GM18870 (cell line): ENCODE data around the gene HOXD12.

Experiments
- ATAC-seq: cut with Tn5 transposase; IDR thresholded peaks from one replicate; pipeline ENCODE4 v1.9.1; 2021; ENCODE audit warnings: moderate library complexity; ENCODE audit not compliant: unreplicated experiment

Gene HOXD12

DNA sequence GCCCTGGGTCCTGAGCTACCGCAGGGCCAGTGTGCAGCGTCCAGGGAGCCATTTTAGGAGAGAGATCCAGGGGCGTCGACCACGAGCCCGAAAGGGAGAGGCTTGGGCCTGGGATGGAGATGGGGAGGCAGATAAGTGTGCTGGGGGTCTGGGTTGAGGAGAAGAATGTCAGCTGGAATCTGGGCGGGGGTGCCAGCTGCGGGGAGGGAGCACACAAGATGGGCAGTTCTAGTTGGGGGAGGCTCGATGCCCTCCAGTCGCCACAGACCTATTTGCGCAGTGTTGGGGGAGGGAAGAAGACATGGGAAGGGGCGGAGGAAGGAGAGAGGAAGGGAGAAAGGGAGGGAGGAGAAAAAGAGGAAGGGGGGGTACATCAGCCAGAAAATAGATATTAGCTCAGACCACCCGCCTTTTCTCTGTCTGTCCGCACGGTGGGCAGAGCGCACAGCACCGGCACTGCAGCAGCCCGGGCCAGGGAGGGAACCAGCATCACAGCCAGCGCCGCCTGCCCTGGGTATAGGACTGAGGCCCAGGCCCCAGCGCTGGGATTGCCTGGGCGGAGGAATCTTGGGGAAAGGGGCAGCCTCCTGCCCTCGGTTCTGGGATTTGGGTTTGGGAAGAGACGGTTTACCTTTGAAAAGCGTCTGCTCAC is 5.6 kb downstream of the HOXD12 start:
- no peak for ATAC-seq

DNA sequence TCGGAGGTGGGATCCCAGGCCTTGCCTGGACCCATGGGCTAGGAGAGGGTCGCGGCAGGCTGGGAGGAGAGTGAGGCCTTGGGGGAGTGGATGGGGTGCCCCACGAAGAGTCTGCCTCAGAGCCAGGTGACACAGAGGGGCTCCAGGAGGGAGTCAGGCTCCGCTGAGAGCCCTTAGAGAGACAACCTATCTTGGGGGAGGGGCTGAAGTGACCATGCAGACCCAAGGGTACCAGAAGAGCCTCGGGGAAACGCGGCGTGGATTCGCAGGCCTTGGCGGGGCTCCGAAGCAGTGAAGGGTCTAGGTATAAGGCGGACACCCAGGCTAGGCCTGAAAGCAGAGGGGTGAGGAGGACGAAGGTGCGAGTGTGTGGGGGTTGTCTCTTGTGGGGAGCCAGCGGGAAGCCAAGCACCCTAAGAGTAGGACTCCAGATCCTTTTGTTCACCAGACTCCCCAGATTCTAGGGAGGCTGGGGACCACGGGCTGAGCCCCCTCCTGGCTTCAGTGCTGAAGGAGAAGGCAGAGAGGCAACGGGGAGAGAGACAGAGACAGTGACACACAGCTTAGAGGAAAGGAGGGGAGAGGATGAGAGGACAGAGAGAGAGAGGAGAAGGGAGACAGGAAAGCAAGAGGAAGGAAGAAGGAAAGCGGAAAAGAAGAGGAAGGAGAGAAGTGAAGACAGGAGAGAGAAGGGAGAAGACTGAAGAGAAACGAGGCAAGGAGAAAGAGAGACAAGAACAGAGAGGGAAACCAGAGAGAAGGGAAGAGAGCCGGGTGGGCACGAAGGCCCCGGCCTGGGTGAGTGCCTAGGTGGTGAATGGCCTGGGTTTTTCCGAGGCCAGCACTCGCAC is 6.4 kb downstream of the HOXD12 start:
- no peak for ATAC-seq

DNA sequence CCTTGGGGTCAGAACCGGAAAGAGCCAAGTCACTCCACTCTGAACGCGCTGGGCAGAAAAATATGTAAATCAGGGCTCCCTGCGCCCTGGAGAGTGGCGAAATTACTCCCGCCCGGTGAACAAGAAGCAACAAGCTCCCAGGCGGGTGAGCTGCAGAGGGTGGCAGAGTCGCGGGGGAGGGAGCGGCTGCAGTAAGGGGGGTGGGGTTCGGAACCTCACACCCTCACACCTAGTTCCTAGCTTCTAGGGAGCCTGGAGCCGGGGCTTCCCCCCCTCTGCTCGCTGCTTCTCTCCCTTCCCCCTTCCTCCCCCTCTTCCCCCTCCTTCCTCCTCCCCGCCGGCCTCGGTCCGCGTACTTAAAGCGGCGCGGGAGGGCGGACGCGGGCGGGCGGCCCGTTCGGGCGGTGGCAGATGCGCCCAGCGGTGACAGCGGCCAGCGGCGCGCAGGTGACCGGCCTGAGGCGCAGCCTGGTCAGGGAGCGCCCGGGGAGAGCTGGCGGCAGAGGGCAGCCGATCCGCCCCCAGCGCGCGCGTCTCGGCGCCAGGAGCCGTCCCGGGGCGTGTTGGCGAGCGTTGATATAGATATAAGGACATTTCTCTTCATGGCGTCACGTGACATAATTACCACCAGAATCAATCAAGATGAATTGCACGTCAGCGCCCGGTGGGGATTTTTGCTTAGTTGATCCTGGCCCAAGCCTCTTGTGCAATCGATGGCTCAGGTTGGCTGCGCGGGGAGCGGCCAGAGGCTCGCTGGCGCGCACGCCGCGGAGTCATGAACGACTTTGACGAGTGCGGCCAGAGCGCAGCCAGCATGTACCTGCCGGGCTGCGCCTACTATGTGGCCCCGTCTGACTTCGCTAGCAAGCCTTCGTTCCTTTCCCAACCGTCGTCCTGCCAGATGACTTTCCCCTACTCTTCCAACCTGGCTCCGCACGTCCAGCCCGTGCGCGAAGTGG is 7.3 kb downstream of the HOXD12 start, which contains the start of gene HOXD11:
Gene HOXD11 (plus strand): TSS at position 700 of the 959 bp plus-strand sequence. CDS start 76 bp downstream, at position 776.
- no peak for ATAC-seq

DNA sequence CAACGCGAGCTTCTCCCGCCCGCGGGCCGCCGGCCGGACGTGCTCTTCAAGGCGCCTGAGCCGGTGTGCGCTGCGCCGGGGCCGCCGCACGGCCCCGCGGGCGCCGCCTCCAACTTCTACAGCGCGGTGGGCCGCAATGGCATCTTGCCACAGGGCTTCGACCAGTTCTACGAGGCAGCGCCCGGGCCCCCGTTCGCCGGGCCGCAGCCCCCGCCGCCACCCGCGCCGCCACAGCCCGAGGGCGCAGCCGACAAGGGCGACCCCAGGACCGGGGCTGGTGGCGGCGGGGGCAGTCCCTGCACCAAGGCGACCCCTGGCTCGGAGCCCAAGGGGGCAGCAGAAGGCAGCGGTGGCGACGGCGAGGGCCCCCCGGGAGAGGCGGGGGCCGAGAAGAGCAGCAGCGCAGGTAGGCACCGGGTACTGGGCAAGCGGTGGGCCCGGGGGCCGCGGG is 8.2 kb downstream of the HOXD12 start:
- ATAC-seq, result no peak

DNA sequence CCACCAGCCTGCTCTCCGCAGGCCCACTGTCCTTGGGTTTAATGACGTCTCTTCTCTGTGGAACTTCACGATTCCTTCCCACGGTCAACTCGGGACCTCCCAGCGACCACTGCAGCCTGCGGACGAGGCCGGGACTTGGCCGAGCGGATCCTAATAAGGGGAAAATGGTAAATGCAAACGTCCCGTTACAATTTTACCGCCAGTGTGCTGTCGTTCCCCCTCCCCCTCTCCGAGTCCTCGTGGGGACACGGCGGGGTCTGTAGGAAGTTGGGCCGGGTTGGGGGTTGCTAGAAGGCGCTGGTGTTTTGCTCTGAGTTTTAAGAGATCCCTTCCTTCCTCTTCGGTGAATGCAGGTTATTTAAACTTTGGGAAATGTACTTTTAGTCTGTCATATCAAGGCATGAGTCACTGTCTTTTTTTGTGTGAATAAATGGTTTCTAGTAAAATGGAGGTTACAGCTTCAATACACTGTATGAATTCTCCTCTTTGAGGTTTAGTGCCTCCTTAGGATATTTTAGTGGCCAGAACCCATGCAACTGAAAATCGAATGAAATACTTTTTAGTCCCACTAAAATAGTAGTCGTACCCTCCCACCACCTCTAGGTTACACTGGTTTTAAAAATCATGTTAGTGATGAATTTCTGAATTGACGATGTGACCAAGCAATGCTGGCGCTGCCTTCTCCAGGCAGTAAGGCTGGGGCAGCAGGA is 9.8 kb downstream of the HOXD12 start:
- no peak for ATAC-seq

DNA sequence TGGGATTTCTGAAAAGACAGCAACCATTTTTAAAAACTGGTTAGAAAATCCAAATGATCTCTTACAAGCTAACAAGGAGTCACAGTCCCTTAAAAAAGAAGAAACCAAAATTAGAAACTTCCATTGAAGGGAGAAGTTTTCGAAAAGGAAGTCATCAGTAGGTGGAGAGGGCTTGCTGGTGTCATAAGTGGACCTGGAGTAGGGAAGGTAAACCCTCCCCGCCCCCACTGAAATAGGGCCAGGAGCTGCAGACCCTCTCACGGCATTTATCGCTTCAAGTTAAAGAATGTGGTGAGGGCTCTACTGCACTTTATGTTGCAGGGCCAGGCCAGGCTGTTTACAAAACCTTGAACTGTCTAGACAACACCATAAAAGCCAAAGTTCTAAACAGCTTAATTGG is 10.4 kb downstream of the HOXD12 start:
- ATAC-seq, result no peak

DNA sequence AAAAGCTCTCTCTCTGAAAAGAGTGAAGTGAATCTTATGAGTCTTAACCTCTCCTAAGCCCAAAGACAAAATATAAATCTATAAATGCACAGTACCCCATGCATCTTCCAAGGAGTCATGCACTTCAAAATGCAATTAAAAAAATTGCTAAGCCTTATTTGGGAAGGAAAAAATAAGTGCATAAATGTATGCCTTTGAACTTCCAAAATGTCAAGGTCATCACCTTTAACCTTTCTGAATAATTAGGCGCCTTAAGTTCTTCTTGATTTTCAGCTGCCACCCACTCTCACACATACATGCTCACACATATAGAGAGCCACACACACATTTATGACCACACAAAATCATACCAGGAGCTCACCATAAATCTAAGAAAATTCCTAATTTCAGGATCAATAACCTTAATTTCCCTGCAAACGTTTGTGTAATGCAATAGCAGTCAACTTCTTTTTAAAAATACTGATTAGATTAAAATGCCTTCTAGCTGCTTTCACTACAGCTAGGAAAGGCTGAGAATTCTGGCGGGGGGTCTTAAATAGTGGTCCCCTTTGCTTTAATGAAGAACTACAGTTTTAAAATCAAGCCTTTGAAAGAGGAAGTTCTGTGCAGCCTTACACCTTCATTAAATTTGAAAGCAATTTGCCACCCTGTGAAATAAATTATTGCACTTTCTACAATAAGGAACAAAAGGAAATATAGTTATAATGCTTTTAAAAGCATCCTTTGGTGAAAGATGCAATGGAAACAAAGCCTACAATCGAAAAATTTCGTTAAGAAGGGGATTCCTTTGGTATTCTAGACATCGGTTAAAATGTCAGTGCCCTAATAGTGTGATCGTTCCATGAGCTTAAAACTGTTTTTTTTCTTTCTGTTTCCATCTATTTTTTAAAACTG is 11.1 kb downstream of the HOXD12 start:
- ATAC-seq, result no peak

DNA sequence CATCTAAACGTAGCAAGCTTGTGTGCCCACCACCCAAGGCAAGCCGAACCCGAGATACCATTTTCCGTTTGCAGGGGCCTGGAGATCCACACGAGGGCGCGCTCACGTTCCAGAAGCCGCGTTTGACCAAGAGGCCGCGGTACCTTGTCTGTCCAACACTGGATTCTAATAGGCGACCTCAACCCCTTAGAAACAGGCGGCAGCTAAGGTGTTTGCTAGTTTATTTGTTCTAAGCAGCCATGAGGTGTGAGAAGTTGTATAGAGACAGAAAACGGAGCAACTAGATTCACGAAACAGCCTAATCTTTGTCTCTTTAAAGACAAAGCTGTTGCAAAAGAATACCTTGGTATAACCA is 11.7 kb downstream of the HOXD12 start:
- ATAC-seq, result no peak

DNA sequence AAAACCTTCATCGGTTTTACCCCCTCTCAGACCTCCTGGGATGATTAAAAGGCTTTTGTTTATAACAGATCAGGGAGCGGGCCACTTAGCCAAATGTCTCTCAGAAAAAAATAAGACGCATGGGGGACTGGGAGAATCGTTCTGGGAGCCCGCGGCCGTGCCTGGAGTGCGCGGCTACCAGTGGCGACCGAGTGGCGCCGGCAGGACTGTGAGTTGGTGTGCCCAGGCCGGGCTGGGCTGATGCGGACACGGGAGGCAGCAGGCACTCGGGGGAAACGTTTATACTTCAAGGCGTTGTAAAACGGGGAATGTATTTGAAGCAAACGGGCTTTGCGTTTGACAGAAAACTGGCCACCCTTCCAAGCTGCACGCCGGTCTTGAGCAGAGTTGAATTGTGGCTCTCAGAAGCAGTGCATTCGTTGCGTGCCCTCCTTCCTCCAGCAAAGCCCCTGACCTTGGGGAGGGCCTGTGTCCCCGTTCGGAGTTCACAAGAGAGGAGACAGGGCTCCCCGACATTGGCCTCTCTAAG is 12.3 kb downstream of the HOXD12 start:
- no peak for ATAC-seq

DNA sequence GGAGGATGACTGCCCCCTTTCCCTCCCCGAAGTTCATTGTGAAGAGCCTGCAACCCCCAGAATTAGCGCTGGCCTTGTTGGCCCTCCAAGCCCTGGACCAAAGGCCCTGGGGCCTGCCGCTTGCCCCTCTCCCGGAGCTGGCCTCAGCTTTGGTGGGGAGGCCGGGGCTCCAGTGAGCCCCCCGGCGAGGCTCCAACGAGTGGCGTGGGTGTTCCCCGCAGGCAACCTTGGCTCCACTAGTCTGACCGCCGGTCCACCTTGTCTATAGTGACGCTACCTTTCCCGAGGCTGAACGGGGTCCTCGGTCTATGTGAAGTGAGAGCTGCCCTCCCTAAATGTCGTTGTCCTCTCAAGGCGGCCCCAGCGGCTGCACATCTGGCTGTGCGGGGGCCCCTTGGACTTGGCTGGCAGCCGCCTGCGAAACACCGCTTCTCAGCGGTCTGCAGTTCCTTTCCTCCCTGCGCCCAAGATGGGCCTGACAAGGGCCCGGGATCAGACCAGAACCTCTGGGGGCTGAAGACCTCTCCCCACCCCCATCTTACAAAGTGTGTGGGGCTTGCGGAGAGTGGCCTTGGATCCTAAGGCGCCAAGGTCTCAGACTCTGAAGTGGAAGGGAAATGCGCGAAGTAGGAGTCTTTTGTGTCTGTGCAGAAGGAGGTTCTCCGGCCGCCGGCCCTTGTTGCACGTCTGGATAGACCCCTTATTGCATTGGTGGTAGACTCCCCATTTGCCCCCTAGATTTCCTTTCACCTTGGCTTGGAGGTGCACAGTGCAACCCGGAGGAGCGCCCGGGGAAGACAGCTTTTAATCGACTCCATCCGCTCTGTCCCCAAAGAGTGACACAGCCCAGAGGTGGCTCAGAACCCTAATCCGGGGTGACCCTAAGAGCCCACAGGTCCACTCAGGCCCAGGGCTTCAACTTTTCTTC is 13.0 kb downstream of the HOXD12 start:
- no peak for ATAC-seq

DNA sequence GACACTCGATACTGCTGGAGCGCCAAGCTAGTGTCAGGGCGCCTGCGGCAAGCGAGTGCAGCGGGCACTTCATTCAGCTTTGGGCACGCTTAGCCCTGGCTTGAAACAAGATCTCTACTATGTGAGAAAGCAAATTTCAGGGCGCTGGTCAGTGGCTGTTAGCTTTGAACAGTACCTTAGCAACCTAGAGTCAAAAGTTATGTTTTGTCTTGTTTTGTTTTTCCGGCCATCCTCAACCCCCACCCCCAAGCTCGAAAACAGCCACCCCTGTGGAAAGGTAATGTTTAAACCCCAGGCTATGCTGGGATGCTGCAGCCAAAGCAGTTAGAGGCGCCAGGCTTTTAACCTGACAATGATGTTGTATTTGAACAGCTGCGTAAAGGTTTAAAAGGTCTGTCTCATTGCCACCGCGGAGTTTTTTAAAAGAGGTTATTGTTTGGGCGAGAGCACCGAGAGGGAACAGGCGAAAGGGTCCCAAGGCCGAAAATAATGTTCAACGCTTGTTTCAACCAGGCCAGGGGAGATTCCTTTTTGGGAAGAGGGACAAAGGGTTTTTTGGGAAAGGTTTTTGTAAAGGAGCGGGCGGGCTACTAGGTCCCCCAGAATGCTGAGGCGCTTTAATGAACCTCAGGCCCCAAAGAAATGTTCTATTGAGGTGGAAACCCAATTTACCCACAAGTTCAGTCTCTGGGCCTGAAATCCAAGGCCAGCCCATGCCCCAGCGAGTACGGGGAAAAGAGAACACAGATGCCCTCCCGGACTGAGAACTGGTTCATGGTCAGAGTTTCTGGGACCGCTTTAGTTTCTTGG is 14.7 kb downstream of the HOXD12 start:
- no peak for ATAC-seq

DNA sequence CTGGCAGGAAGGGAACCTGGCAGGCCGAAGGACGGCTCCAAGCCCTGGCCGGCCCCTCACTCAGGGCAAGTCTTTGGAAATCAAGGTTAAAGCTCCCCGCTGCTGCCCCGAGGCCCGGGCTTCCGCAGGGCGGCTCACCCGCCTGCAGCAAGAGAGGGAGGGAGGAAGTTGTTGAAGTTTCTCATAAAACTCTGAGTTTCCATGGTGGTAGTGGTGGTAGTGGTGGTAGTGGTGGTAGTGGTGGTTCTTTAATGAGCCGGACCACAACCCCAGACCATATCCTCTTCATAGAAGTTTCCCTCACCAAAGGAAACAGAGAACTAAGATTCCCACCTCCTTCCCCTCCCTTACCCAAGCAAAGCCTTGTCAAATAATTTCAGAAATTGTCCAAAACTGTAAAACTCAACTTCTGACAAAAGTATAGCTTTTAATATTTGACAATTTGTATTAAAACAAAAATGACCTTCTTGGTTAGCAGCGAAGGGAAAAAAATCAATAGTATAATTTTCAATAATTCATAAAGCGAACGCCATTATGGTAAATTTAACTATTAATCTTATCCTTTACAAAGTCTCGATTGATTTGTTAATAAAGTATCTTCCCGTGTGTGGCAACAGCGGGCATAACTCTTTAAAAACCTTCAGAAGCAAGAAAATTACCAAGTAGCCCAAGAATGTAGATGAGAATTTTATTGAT is 15.5 kb downstream of the HOXD12 start:
- ATAC-seq, result no peak

DNA sequence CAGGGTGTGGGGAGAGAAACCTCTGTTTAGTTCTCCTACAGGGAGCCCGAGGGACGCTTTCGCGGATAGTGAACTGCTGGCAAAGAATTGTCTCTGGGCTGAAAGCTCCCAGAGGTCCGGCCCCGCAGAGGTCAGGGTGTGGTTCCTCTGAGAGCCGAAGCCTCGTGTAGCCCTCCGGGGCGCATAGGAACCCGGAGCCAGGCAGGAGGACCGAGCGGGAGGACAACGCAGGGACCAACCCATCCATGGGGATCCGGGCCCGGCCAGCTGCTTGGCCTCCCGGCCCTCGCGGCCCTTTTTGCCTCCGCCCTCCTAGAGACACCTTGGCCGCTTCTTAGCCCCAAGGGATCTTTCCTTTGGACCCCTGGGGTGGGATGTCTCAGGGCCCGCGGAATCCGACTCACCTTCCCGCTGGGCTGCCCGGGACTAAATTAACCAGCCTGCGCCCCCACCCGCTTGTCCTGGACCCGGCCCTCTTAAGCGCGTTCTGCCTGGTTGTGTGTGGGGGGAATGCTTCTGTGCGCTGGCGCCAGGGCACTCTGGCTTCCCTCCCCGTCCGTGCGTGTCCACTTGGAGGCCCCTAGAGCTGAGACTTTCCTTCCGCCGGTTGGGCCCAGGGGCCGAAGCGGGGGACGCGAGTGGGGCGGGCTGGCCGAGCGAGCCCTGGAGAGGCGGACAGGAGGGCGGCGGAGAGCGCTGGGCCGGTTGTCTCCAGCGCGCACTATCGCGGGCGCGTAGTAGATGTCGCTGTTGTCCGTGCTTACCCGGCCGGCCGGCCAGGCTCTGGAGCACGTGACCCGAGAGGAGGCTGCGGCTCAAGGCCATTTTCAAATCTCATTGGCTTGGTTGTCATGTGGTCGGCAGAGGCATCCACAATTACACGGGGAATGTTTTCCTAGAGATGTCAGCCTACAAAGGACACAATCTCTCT is 16.6 kb downstream of the HOXD12 start, which contains the start of gene HOXD10:
Gene HOXD10 (plus strand): TSS at position 896 of the 931 bp plus-strand sequence. CDS start 56 bp downstream, outside the sequence.
- ATAC-seq, result no peak

DNA sequence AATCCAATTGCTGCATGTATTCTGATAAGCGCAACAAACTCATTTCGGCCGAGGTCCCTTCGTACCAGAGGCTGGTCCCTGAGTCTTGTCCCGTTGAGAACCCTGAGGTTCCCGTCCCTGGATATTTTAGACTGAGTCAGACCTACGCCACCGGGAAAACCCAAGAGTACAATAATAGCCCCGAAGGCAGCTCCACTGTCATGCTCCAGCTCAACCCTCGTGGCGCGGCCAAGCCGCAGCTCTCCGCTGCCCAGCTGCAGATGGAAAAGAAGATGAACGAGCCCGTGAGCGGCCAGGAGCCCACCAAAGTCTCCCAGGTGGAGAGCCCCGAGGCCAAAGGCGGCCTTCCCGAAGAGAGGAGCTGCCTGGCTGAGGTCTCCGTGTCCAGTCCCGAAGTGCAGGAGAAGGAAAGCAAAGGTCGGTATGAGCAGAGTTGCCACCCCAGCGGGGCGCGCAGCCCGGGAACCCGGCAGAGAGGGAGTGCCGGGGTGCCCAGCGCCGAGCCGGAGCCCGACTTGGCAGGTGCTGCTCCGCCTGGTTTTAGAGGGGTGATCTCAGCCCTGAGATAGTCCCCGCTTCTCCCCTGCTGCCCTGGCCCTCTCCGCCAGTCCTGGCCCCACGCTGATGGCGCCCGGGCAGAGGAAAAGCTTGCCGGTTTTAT is 17.7 kb downstream of the HOXD12 start:
- no peak for ATAC-seq

DNA sequence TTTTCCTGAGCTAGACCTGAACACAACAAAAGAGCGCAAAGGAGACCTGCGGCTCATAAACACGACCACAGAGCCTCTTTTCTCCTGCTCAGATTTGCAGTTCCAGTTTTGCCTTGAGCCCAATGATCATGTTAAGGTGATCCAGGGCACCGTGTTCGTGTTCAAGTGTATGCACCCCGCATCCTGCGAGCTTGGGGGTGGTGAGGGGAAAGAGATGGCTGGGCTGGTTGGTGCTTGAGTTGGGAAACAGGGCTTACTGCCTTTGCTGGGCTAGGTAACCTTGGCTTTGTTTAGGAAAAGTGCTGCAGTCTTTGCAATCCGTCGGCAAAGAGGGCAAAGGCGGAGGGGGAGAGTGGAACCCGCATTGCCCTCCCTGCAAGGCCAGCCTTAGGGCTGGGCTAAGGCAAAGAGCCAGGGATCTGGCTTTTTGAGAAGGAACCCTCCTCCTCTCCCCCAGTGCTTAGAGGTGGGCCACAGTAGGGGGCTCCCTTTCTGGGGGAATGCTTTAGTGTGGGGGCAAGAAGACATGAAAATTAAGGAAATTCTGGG is 18.3 kb downstream of the HOXD12 start:
- ATAC-seq, result no peak
